Brain microvascular endothelial cell (primary cell): Measurements from ENCODE around the gene MRPL16.

Experiments used
- DNase-seq: peaks from one replicate; pipeline ENCODE4 v3.0.0-alpha.2; 2020
- H3K27ac ChIP-seq: fragments of 250-450 bp; sonication (Bioruptor Pico); 2 replicates; pipeline ENCODE4 v1.5.1; 2020; ENCODE audit warnings: mild to moderate bottlenecking, moderate library complexity
- H3K27me3 ChIP-seq: fragments of 250-450 bp; sonication (Bioruptor Pico); replicated peaks from 2 replicates; pipeline ENCODE4 v1.5.1; 2020; ENCODE audit warnings: mild to moderate bottlenecking
- H3K36me3 ChIP-seq: fragments of 250-450 bp; sonication (Bioruptor Pico); replicated peaks from 2 replicates; pipeline ENCODE4 v1.5.1; 2020; ENCODE audit warnings: mild to moderate bottlenecking
- H3K4me3 ChIP-seq: 2 replicates; pipeline ENCODE4 v1.5.1; 2011; ENCODE audit warnings: low read depth, mild to moderate bottlenecking, control low read depth, low read length, moderate library complexity
- CTCF ChIP-seq: IDR thresholded peaks from 2 replicates; pipeline ENCODE4 v1.5.1; 2011; ENCODE audit warnings: low read depth, mild to moderate bottlenecking, moderate library complexity, low read length, control low read depth, inconsistent platforms; ENCODE audit errors: missing control alignments
- in situ Hi-C: cut with HindIII; loops from 2 replicates; pipeline ENCODE4 v1.10.0; 2017; ENCODE audit warnings: low sequenced_read_pairs, low pct_ligation_motif_present

Gene MRPL16

GRCh38 chr11:59769111-59769510 lies 41.5 kb downstream of the MRPL16 start:
- peaks cover 3% of the 10 kb centered on the region for H3K36me3 ChIP-seq
- in situ Hi-C loops: no loop called here
- no peak for DNase-seq
- no peak for TF ChIP-seq CTCF
- H3K27me3 ChIP-seq: no peaks in the 10 kb centered on the region
- no peak overlapping the region for H3K4me3 ChIP-seq
- no peak overlapping the region for H3K27ac ChIP-seq

- in situ Hi-C loops: no loop called here
These were observed 43.4 kb downstream of the MRPL16 start for GRCh38 chr11:59767225-59767611.

GRCh38 chr11:59766542-59767224 lies 43.9 kb downstream of the MRPL16 start:
- H3K36me3 ChIP-seq: no peaks in the 10 kb centered on the region
- no peak overlapping the region for H3K4me3 ChIP-seq
- DNase-seq: no peak
- in situ Hi-C loops: no loop called here
- TF ChIP-seq CTCF: no peak
- H3K27ac ChIP-seq: no peak overlapping the region
- H3K27me3 ChIP-seq: no peaks in the 10 kb centered on the region

More at GRCh38 chr11:59767225-59767611, 43.4 kb downstream of the MRPL16 start:
- no peaks in the 10 kb centered on the region for H3K36me3 ChIP-seq
- H3K4me3 ChIP-seq: no peak overlapping the region
- DNase-seq: peak; percentile 32
- H3K27me3 ChIP-seq: no peaks in the 10 kb centered on the region
- TF ChIP-seq CTCF: no peak
- H3K27ac ChIP-seq: no peak overlapping the region

- Histone ChIP-seq H3K4me3 (no peak overlapping the region), H3K36me3 (no peaks in the 10 kb centered on the region), H3K27me3 (no peaks in the 10 kb centered on the region), H3K27ac (no peak overlapping the region)
- no peak for TF ChIP-seq CTCF
- in situ Hi-C loops: no loop called here
- DNase-seq: no peak
These were observed 45.4 kb downstream of the MRPL16 start for GRCh38 chr11:59765068-59765735.

GRCh38 chr11:59761993-59762392 lies 48.6 kb downstream of the MRPL16 start:
- Histone ChIP-seq H3K27me3 (no peaks in the 10 kb centered on the region), H3K4me3 (no peak overlapping the region), H3K36me3 (no peaks in the 10 kb centered on the region), H3K27ac (no peak overlapping the region)
- DNase-seq: no peak
- TF ChIP-seq CTCF: no peak
- in situ Hi-C loops: no loop called here
